ENCODE measurements around the gene ZNF574. TPM values are rescaled to one million over a fixed set of nuclear protein-coding genes. Genes with fewer than 3 reads are reported as not detected.

Gene ZNF574
- total and polyA plus RNA-seq, 2 experiments from 2014 or later = 19.4 to 61.2 TPM

GRCh38 chr19:42120276-42120980 lies 44.5 kb downstream of the ZNF574 start:
- Histone ChIP-seq H3K4me2 (no peak overlapping the region), H3K36me3 (ENCODE audit: insufficient read depth) (no peaks in the 10 kb centered on the region), H3K4me3 (no peak overlapping the region), H3K4me1 (ENCODE audit: insufficient read depth) (peaks cover 15% of the 10 kb centered on the region; the same call in 1 of the 2 replicates), H3K27ac (ENCODE audit: low read depth) (no peak overlapping the region), H4K20me1 (replicated peaks; ENCODE audit: insufficient read depth) (0 out of 2 replicates have a peak, but pooled peaks cover 3% of the 10 kb centered on the region), H3K9me2 (ENCODE audit: insufficient read depth) (no peaks in the 10 kb centered on the region), H3K79me2 (replicated peaks; ENCODE audit: insufficient read depth) (no peaks in the 10 kb centered on the region), H3K27me3 (ENCODE audit: insufficient read depth) (no peaks in the 10 kb centered on the region), H3F3A (replicated peaks; ENCODE audit: low read depth) (no peaks in the 10 kb centered on the region; the same call in 1 of the 2 replicates), H2AFZ (no peak overlapping the region)
- no peak for DNase-seq (ENCODE audit: low spot score)
- H3K4me1 Mint-ChIP-seq = peaks cover 14% of the 10 kb centered on the region
- no peak for ATAC-seq
- H3K27me3 Mint-ChIP-seq (ENCODE audit: insufficient read depth, low read depth, poor library complexity) = peaks cover 25% of the 10 kb centered on the region
- H3K4me3 Mint-ChIP-seq = no peak overlapping the region
- peaks cover 3% of the 10 kb centered on the region; the same call in 1 of the 3 replicates for H3K36me3 Mint-ChIP-seq (ENCODE audit: low read depth)
- H3K27ac Mint-ChIP-seq = no peak overlapping the region
- TF ChIP-seq NANOG (IDR thresholded peaks at IDR 0.05; ENCODE audit: borderline replicate concordance) = no peak
- no peak for TF ChIP-seq EZH2 (IDR thresholded peaks at IDR 0.05; ENCODE audit: low read depth, unreplicated experiment)
- TF ChIP-seq JUNB (IDR thresholded peaks at IDR 0.05; ENCODE audit: unreplicated experiment) = no peak
- no peak for TF ChIP-seq ETS1 (IDR thresholded peaks at IDR 0.05)
- no peak for TF ChIP-seq CTCF (conservative IDR thresholded peaks at IDR 0.05; ENCODE audit: low read depth in 2 of 2)
- TF ChIP-seq ZNF331 (CRISPR knock-in tag; IDR thresholded peaks at IDR 0.05; ENCODE audit: low read depth) = no peak
- TF ChIP-seq CREB1 (CRISPR knock-in tag; IDR thresholded peaks at IDR 0.05; ENCODE audit: low read depth) = no peak
- no peak for TF ChIP-seq EZH2phosphoT487 (IDR thresholded peaks at IDR 0.05; ENCODE audit: unreplicated experiment)
- no peak for TF ChIP-seq ZNF462 (CRISPR knock-in tag; IDR thresholded peaks at IDR 0.05)
- no peak for TF ChIP-seq POLR2AphosphoS5 (IDR thresholded peaks at IDR 0.05; ENCODE audit: low read depth)
- TF ChIP-seq ZNF114 (CRISPR knock-in tag; IDR thresholded peaks at IDR 0.05) = no peak
- TF ChIP-seq REST (IDR thresholded peaks at IDR 0.05; ENCODE audit: unreplicated experiment) = no peak
- TF ChIP-seq STAT1 (IDR thresholded peaks at IDR 0.05; ENCODE audit: unreplicated experiment) = no peak
- no peaks in the 10 kb centered on the region for H3K9me3 Mint-ChIP-seq
